GM23338 (cell line): ENCODE data around the gene EPS8. TPM values are rescaled to one million over a fixed set of nuclear protein-coding genes. Genes with fewer than 3 reads are reported as not detected.

ENCODE experiments used
- ATAC-seq: fragments of 200-7000 bp; cut with Tn5 transposase; 3 replicates; pipeline ENCODE4 v1.9.1; 2020
- DNase-seq: peaks from one replicate; pipeline ENCODE4 v3.0.0-alpha.2; 2015; ENCODE audit warnings: low spot score
- H2AFZ ChIP-seq: fragments of 200-600 bp; sonication (generic); 2 replicates; pipeline ENCODE4 v1.8.0; 2016; ENCODE audit warnings: antibody characterized with exemption, mild to moderate bottlenecking, moderate library complexity
- H3F3A ChIP-seq: fragments of 200-600 bp; sonication (generic); replicated peaks from 2 replicates; pipeline ENCODE4 v1.8.0; 2017; ENCODE audit warnings: antibody characterized with exemption, mixed run types, low read depth
- H3K27ac ChIP-seq: fragments of 200-600 bp; sonication (generic); 2 replicates; pipeline ENCODE4 v1.6.1; 2016; ENCODE audit warnings: low read depth
- H3K27me3 ChIP-seq: fragments of 200-600 bp; sonication (generic); 2 replicates; pipeline ENCODE4 v1.8.0; 2016; ENCODE audit warnings: mild to moderate bottlenecking, mixed run types, moderate library complexity; ENCODE audit not compliant: insufficient read depth
- H3K36me3 ChIP-seq: fragments of 200-600 bp; sonication (generic); 2 replicates; pipeline ENCODE4 v1.8.0; 2016; ENCODE audit warnings: mild to moderate bottlenecking; ENCODE audit not compliant: insufficient read depth
- H3K4me1 ChIP-seq: fragments of 200-600 bp; sonication (generic); 2 replicates; pipeline ENCODE4 v1.8.0; 2016; ENCODE audit warnings: mild to moderate bottlenecking, moderate library complexity; ENCODE audit not compliant: insufficient read depth
- H3K4me2 ChIP-seq: fragments of 200-600 bp; sonication (generic); 2 replicates; pipeline ENCODE4 v1.7.1; 2017; ENCODE audit warnings: mixed run types
- H3K4me3 ChIP-seq: fragments of 200-600 bp; sonication (generic); 2 replicates; pipeline ENCODE4 v1.6.1; 2016; ENCODE audit warnings: mixed run types
- H3K79me2 ChIP-seq: fragments of 200-600 bp; sonication (generic); replicated peaks from 2 replicates; pipeline ENCODE4 v1.8.0; 2017; ENCODE audit warnings: mild to moderate bottlenecking; ENCODE audit not compliant: insufficient read depth
- H3K9me2 ChIP-seq: fragments of 200-600 bp; sonication (generic); 2 replicates; pipeline ENCODE4 v1.8.0; 2017; ENCODE audit not compliant: insufficient read depth
- H4K20me1 ChIP-seq: fragments of 200-600 bp; sonication (generic); replicated peaks from 2 replicates; pipeline ENCODE4 v1.8.0; 2017; ENCODE audit warnings: mild to moderate bottlenecking; ENCODE audit not compliant: insufficient read depth
- H3K27ac Mint-ChIP-seq: 2 replicates; pipeline ENCODE4 v1.8.0; 2020; ENCODE audit warnings: inconsistent platforms, mild to moderate bottlenecking, moderate library complexity, mixed read lengths
- H3K27me3 Mint-ChIP-seq: 3 replicates; pipeline ENCODE4 v1.8.0; 2022; ENCODE audit warnings: low read depth, mild to moderate bottlenecking, moderate library complexity, mixed read lengths, inconsistent platforms; ENCODE audit not compliant: insufficient read depth, poor library complexity
- H3K36me3 Mint-ChIP-seq: 3 replicates; pipeline ENCODE4 v1.8.0; 2021; ENCODE audit warnings: low read depth, mild to moderate bottlenecking, inconsistent platforms, moderate library complexity, mixed read lengths
- H3K4me1 Mint-ChIP-seq: 3 replicates; pipeline ENCODE4 v1.8.0; 2020; ENCODE audit warnings: mild to moderate bottlenecking, inconsistent platforms, mixed read lengths
- H3K4me3 Mint-ChIP-seq: 3 replicates; pipeline ENCODE4 v1.8.0; 2021; ENCODE audit warnings: moderate library complexity, mild to moderate bottlenecking, inconsistent platforms, mixed read lengths
- H3K9me3 Mint-ChIP-seq: 3 replicates; pipeline ENCODE4 v1.8.0; 2020; ENCODE audit warnings: moderate library complexity, mild to moderate bottlenecking, inconsistent platforms, mixed read lengths
- EZH2 ChIP-seq: fragments of 200-600 bp; sonication (generic); IDR thresholded peaks from one replicate; pipeline ENCODE4 v1.8.0; 2017; ENCODE audit warnings: antibody characterized with exemption, mild to moderate bottlenecking, low read depth; ENCODE audit not compliant: unreplicated experiment
- EZH2phosphoT487 ChIP-seq: fragments of 200-600 bp; sonication (generic); IDR thresholded peaks from one replicate; pipeline ENCODE4 v1.8.1; 2018; ENCODE audit warnings: antibody characterized with exemption; ENCODE audit not compliant: unreplicated experiment
- NANOG ChIP-seq: IDR thresholded peaks from 2 replicates; pipeline ENCODE4 v1.6.1; 2016; ENCODE audit warnings: antibody characterized with exemption, borderline replicate concordance
- STAT1 ChIP-seq: IDR thresholded peaks from one replicate; pipeline ENCODE4 v1.6.1; 2016; ENCODE audit warnings: antibody characterized with exemption; ENCODE audit not compliant: unreplicated experiment
- ZNF114 ChIP-seq: fragments of 250-450 bp; sonication (Bioruptor Pico); IDR thresholded peaks from 2 replicates; pipeline ENCODE4 v1.5.0; 2020; ENCODE audit warnings: mild to moderate bottlenecking, moderate library complexity
- polyA plus RNA-seq: library from polyadenylated mRNA; unstranded; fragments of >200 nt; fragmentation: Nextera tagmentation; extraction: Ambion mirVana; gene quantifications from 2 replicates; pipeline ENCODE4 v1.2.1, GENCODE V29; 2016
- total RNA-seq: library from RNA; depleted of rRNA; stranded (reverse); fragments of >200 nt; shearing (Covaris generic); gene quantifications from 2 replicates; pipeline ENCODE4 v1.2.3, GENCODE V29; 2014
- TF ChIP-seq, protein P1 (sequence below): fragments of 250-450 bp; sonication (Bioruptor Pico); IDR thresholded peaks from 2 replicates; pipeline ENCODE4 v1.5.0; 2020; ENCODE audit warnings: mild to moderate bottlenecking, moderate library complexity
- TF ChIP-seq, protein P2 (sequence below): IDR thresholded peaks from 2 replicates; pipeline ENCODE4 v1.6.1; 2016; ENCODE audit warnings: antibody characterized with exemption
- TF ChIP-seq, protein P3 (sequence below): IDR thresholded peaks from one replicate; pipeline ENCODE4 v1.6.1; 2018; ENCODE audit warnings: antibody characterized with exemption; ENCODE audit not compliant: unreplicated experiment

The EPS8 gene
- total and polyA plus RNA-seq, 2 experiments from 2014 or later: 3.5 to 5.4 TPM

DNA sequence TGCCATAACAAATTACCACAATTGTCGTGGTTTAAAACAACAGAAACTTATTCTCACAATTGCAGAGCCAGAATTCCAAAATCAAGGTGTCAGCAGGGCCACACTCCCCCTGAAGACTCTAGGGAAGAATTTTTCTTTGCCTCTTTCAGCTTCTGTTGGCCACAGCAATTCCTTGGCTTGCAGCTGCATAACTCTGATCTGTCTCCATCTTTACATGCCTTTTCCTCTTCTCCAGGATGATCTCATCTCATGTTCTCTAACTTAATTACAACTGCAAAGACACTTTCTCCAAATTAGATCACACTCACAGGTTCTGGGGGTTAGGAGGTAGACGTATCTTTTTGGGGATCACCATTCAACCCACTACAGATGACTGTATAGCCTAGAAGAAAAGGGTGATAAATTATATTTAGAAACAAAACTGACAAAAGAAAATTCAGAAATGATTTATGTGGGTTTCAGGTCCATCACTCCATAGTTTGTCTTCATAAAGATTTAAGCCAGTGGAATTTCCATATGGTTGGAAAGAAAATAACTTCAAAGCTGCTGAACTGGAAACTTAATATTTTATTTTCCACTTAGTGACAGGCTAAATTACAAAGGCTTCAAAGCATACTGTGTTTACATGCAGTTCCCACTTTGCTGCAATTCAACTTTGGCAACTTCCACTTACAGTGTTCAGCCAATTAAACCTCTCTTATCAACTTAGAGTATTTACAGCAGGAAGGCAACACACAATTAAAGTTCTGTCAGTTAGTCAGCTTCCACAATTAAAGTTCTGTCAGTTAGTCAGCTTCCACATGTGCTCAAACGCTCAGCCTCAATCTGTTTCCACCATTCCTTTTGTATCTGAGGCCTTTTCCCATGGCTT is 213.3 kb downstream of the EPS8 start:
- no peaks in the 10 kb centered on the region for H3K27me3 Mint-ChIP-seq
- Histone ChIP-seq H3K4me1 (no peaks in the 10 kb centered on the region), H4K20me1 (no peaks in the 10 kb centered on the region), H3K4me2 (no peak overlapping the region), H3K79me2 (no peaks in the 10 kb centered on the region), H3K27me3 (no peaks in the 10 kb centered on the region), H3K4me3 (no peak overlapping the region), H2AFZ (no peak overlapping the region), H3K9me2 (no peaks in the 10 kb centered on the region), H3F3A (no peaks in the 10 kb centered on the region), H3K36me3 (no peaks in the 10 kb centered on the region), H3K27ac (no peak overlapping the region)
- no peak for ATAC-seq
- no peak overlapping the region for H3K27ac Mint-ChIP-seq
- no peak overlapping the region for H3K4me3 Mint-ChIP-seq
- DNase-seq: no peak
- TF ChIP-seq, protein P1, sequence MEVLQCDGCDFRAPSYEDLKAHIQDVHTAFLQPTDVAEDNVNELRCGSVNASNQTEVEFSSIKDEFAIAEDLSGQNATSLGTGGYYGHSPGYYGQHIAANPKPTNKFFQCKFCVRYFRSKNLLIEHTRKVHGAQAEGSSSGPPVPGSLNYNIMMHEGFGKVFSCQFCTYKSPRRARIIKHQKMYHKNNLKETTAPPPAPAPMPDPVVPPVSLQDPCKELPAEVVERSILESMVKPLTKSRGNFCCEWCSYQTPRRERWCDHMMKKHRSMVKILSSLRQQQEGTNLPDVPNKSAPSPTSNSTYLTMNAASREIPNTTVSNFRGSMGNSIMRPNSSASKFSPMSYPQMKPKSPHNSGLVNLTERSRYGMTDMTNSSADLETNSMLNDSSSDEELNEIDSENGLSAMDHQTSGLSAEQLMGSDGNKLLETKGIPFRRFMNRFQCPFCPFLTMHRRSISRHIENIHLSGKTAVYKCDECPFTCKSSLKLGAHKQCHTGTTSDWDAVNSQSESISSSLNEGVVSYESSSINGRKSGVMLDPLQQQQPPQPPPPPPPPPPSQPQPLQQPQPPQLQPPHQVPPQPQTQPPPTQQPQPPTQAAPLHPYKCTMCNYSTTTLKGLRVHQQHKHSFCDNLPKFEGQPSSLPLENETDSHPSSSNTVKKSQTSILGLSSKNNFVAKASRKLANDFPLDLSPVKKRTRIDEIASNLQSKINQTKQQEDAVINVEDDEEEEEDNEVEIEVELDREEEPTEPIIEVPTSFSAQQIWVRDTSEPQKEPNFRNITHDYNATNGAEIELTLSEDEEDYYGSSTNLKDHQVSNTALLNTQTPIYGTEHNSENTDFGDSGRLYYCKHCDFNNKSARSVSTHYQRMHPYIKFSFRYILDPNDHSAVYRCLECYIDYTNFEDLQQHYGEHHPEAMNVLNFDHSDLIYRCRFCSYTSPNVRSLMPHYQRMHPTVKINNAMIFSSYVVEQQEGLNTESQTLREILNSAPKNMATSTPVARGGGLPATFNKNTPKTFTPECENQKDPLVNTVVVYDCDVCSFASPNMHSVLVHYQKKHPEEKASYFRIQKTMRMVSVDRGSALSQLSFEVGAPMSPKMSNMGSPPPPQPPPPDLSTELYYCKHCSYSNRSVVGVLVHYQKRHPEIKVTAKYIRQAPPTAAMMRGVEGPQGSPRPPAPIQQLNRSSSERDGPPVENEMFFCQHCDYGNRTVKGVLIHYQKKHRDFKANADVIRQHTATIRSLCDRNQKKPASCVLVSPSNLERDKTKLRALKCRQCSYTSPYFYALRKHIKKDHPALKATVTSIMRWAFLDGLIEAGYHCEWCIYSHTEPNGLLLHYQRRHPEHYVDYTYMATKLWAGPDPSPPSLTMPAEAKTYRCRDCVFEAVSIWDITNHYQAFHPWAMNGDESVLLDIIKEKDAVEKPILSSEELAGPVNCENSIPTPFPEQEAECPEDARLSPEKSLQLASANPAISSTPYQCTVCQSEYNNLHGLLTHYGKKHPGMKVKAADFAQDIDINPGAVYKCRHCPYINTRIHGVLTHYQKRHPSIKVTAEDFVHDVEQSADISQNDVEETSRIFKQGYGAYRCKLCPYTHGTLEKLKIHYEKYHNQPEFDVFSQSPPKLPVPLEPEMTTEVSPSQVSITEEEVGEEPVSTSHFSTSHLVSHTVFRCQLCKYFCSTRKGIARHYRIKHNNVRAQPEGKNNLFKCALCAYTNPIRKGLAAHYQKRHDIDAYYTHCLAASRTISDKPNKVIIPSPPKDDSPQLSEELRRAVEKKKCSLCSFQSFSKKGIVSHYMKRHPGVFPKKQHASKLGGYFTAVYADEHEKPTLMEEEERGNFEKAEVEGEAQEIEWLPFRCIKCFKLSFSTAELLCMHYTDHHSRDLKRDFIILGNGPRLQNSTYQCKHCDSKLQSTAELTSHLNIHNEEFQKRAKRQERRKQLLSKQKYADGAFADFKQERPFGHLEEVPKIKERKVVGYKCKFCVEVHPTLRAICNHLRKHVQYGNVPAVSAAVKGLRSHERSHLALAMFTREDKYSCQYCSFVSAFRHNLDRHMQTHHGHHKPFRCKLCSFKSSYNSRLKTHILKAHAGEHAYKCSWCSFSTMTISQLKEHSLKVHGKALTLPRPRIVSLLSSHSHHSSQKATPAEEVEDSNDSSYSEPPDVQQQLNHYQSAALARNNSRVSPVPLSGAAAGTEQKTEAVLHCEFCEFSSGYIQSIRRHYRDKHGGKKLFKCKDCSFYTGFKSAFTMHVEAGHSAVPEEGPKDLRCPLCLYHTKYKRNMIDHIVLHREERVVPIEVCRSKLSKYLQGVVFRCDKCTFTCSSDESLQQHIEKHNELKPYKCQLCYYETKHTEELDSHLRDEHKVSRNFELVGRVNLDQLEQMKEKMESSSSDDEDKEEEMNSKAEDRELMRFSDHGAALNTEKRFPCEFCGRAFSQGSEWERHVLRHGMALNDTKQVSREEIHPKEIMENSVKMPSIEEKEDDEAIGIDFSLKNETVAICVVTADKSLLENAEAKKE (CRISPR knock-in tag): no peak
- H3K36me3 Mint-ChIP-seq: no peaks in the 10 kb centered on the region
- H3K9me3 Mint-ChIP-seq: peaks cover 3% of the 10 kb centered on the region; the same call in 2 of the 3 replicates
- peaks cover 3% of the 10 kb centered on the region; the same call in 2 of the 3 replicates for H3K4me1 Mint-ChIP-seq

DNA sequence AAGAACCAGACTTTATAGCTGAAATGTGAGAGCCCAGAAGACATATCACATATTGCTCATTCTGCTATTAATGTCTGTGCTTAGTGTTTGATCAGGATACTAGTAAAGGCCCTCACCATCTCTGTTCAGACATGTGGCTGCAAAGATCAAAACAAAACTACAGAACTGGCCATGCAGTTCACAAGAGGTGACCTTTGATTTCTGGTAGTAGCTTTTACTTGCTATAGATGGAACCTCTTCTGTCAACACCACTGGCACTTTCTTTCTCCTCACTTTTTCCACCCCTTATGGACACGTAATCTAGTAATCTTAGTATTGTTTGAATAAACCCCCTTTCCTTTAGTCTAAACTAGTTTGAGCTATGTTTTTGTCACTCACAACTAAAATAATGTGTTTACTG is 214.8 kb downstream of the EPS8 start:
- no peak overlapping the region for H3K4me3 Mint-ChIP-seq
- no peaks in the 10 kb centered on the region for H3K36me3 Mint-ChIP-seq
- Histone ChIP-seq H3K27me3 (no peaks in the 10 kb centered on the region), H2AFZ (no peak overlapping the region), H3F3A (no peaks in the 10 kb centered on the region), H3K4me3 (no peak overlapping the region), H4K20me1 (no peaks in the 10 kb centered on the region), H3K27ac (no peak overlapping the region), H3K36me3 (no peaks in the 10 kb centered on the region), H3K4me2 (no peak overlapping the region), H3K4me1 (no peaks in the 10 kb centered on the region), H3K9me2 (no peaks in the 10 kb centered on the region), H3K79me2 (no peaks in the 10 kb centered on the region)
- DNase-seq: no peak
- H3K9me3 Mint-ChIP-seq: no peaks in the 10 kb centered on the region
- H3K27ac Mint-ChIP-seq: no peak overlapping the region
- H3K27me3 Mint-ChIP-seq: no peaks in the 10 kb centered on the region
- H3K4me1 Mint-ChIP-seq: no peaks in the 10 kb centered on the region
- ATAC-seq: no peak
- TF ChIP-seq, protein P2, sequence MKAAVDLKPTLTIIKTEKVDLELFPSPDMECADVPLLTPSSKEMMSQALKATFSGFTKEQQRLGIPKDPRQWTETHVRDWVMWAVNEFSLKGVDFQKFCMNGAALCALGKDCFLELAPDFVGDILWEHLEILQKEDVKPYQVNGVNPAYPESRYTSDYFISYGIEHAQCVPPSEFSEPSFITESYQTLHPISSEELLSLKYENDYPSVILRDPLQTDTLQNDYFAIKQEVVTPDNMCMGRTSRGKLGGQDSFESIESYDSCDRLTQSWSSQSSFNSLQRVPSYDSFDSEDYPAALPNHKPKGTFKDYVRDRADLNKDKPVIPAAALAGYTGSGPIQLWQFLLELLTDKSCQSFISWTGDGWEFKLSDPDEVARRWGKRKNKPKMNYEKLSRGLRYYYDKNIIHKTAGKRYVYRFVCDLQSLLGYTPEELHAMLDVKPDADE: no peak
- TF ChIP-seq NANOG (no peak), EZH2 (no peak), STAT1 (no peak), EZH2phosphoT487 (no peak), ZNF114 (CRISPR knock-in tag) (no peak)
- TF ChIP-seq, protein P3, sequence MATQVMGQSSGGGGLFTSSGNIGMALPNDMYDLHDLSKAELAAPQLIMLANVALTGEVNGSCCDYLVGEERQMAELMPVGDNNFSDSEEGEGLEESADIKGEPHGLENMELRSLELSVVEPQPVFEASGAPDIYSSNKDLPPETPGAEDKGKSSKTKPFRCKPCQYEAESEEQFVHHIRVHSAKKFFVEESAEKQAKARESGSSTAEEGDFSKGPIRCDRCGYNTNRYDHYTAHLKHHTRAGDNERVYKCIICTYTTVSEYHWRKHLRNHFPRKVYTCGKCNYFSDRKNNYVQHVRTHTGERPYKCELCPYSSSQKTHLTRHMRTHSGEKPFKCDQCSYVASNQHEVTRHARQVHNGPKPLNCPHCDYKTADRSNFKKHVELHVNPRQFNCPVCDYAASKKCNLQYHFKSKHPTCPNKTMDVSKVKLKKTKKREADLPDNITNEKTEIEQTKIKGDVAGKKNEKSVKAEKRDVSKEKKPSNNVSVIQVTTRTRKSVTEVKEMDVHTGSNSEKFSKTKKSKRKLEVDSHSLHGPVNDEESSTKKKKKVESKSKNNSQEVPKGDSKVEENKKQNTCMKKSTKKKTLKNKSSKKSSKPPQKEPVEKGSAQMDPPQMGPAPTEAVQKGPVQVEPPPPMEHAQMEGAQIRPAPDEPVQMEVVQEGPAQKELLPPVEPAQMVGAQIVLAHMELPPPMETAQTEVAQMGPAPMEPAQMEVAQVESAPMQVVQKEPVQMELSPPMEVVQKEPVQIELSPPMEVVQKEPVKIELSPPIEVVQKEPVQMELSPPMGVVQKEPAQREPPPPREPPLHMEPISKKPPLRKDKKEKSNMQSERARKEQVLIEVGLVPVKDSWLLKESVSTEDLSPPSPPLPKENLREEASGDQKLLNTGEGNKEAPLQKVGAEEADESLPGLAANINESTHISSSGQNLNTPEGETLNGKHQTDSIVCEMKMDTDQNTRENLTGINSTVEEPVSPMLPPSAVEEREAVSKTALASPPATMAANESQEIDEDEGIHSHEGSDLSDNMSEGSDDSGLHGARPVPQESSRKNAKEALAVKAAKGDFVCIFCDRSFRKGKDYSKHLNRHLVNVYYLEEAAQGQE: no peak
